ENCODE measurements around the gene MYO18B.

Gene MYO18B

GRCh38 chr22:25955323-25955722 is 213.3 kb downstream of the MYO18B start:
- Histone ChIP-seq H3K36me3 (replicated peaks in 1 of 2; ENCODE audit: control insufficient read depth in 2 of 2, insufficient read depth in 2 of 2, low read length in 2 of 2) (no peaks in the 10 kb centered on the region), H3K18ac (ENCODE audit: low read length) (peak overlapping the region; percentile 61), H3K27me3 (ENCODE audit: control insufficient read depth in 3 of 3, insufficient read depth in 3 of 3, low read depth in 1 of 3, low read length in 3 of 3) (peaks cover 0 to 7% (median 0%) of the 10 kb centered on the region in 3 experiments), H4K91ac (ENCODE audit: low read depth, low read length, poor library complexity) (no peak overlapping the region), H3K9ac (ENCODE audit: low read depth, low read length, poor library complexity) (no peak overlapping the region), H3K23ac (ENCODE audit: low read depth, low read length, poor library complexity) (no peak overlapping the region), H3K4me2 (ENCODE audit: insufficient read depth, low read length, poor library complexity, severe bottlenecking) (no peak overlapping the region), H2BK5ac (ENCODE audit: low read length) (no peak overlapping the region), H3K79me1 (ENCODE audit: low read depth, low read length) (no peaks in the 10 kb centered on the region), H2BK120ac (ENCODE audit: low read depth, low read length) (no peak overlapping the region), H2BK12ac (ENCODE audit: low read length) (no peak overlapping the region), H4K8ac (ENCODE audit: low read depth, low read length) (no peak overlapping the region), H3K9me3 (replicated peaks in 1 of 2; ENCODE audit: control insufficient read depth in 2 of 2, insufficient read depth in 1 of 2, low read depth in 1 of 2, low read length in 2 of 2) (no peaks in the 10 kb centered on the region), H3K14ac (ENCODE audit: low read length) (no peak overlapping the region), H2AFZ (ENCODE audit: low read length) (no peak overlapping the region), H3K4ac (ENCODE audit: low read length) (no peak overlapping the region), H2BK15ac (ENCODE audit: low read length) (no peak overlapping the region), H2AK5ac (ENCODE audit: low read depth, low read length) (no peak overlapping the region), H3K27ac (replicated peaks; ENCODE audit: low read length) (no peak overlapping the region), H3K4me3 (ENCODE audit: low read length in 2 of 2) (no peak overlapping the region), H3K4me1 (ENCODE audit: control insufficient read depth in 2 of 2, insufficient read depth in 1 of 2, low read depth in 1 of 2, low read length in 2 of 2) (peaks cover 0 to 3% of the 10 kb centered on the region in 2 donors)
- no peak for DNase-seq (ENCODE audit: low spot score)
- WGBS, 2 donors (ENCODE audit: extremely low coverage in 2 of 2, insufficient read length in 2 of 2, insufficient replicate concordance in 1 of 2) = no CpG with 5 or more reads among the region's 9 CpGs

GRCh38 chr22:25956801-25957200 is 214.8 kb downstream of the MYO18B start:
- Histone ChIP-seq H2AK5ac (ENCODE audit: low read depth, low read length) (no peak overlapping the region), H2AFZ (ENCODE audit: low read length) (no peak overlapping the region), H3K4me2 (ENCODE audit: insufficient read depth, low read length, poor library complexity, severe bottlenecking) (no peak overlapping the region), H2BK120ac (ENCODE audit: low read depth, low read length) (no peak overlapping the region), H3K9ac (ENCODE audit: low read depth, low read length, poor library complexity) (no peak overlapping the region), H3K4ac (ENCODE audit: low read length) (no peak overlapping the region), H2BK15ac (ENCODE audit: low read length) (no peak overlapping the region), H3K18ac (ENCODE audit: low read length) (no peak overlapping the region), H3K14ac (ENCODE audit: low read length) (no peak overlapping the region), H3K4me3 (ENCODE audit: low read length in 2 of 2) (no peak overlapping the region), H3K79me1 (ENCODE audit: low read depth, low read length) (no peaks in the 10 kb centered on the region), H4K8ac (ENCODE audit: low read depth, low read length) (no peak overlapping the region), H3K27ac (replicated peaks; ENCODE audit: low read length) (no peak overlapping the region), H3K9me3 (replicated peaks in 1 of 2; ENCODE audit: control insufficient read depth in 2 of 2, insufficient read depth in 1 of 2, low read depth in 1 of 2, low read length in 2 of 2) (no peaks in the 10 kb centered on the region), H2BK5ac (ENCODE audit: low read length) (no peak overlapping the region), H3K23ac (ENCODE audit: low read depth, low read length, poor library complexity) (no peak overlapping the region), H3K27me3 (ENCODE audit: control insufficient read depth in 3 of 3, insufficient read depth in 3 of 3, low read depth in 1 of 3, low read length in 3 of 3) (peaks cover 0 to 13% (median 0%) of the 10 kb centered on the region in 3 experiments), H2BK12ac (ENCODE audit: low read length) (no peak overlapping the region), H3K36me3 (replicated peaks in 1 of 2; ENCODE audit: control insufficient read depth in 2 of 2, insufficient read depth in 2 of 2, low read length in 2 of 2) (no peaks in the 10 kb centered on the region), H3K4me1 (ENCODE audit: control insufficient read depth in 2 of 2, insufficient read depth in 1 of 2, low read depth in 1 of 2, low read length in 2 of 2) (peaks cover 0 to 3% of the 10 kb centered on the region in 2 donors), H4K91ac (ENCODE audit: low read depth, low read length, poor library complexity) (no peak overlapping the region)
- DNase-seq (ENCODE audit: low spot score) = no peak
- no CpG with 5 or more reads among the region's 5 CpGs for WGBS, 2 donors (ENCODE audit: extremely low coverage in 2 of 2, insufficient read length in 2 of 2, insufficient replicate concordance in 1 of 2)

GRCh38 chr22:25959818-25960774 is 218.1 kb downstream of the MYO18B start:
- Histone ChIP-seq H3K23ac (ENCODE audit: low read depth, low read length, poor library complexity) (no peak overlapping the region), H2BK12ac (ENCODE audit: low read length) (no peak overlapping the region), H3K4me1 (ENCODE audit: control insufficient read depth in 2 of 2, insufficient read depth in 1 of 2, low read depth in 1 of 2, low read length in 2 of 2) (no peaks in the 10 kb centered on the region), H4K8ac (ENCODE audit: low read depth, low read length) (no peak overlapping the region), H3K27ac (replicated peaks; ENCODE audit: low read length) (no peak overlapping the region), H2AFZ (ENCODE audit: low read length) (no peak overlapping the region), H3K4me2 (ENCODE audit: insufficient read depth, low read length, poor library complexity, severe bottlenecking) (no peak overlapping the region), H3K9me3 (replicated peaks in 1 of 2; ENCODE audit: control insufficient read depth in 2 of 2, insufficient read depth in 1 of 2, low read depth in 1 of 2, low read length in 2 of 2) (no peaks in the 10 kb centered on the region), H3K4me3 (ENCODE audit: low read length in 2 of 2) (no peak overlapping the region), H2BK120ac (ENCODE audit: low read depth, low read length) (no peak overlapping the region), H3K18ac (ENCODE audit: low read length) (no peak overlapping the region), H3K27me3 (ENCODE audit: control insufficient read depth in 3 of 3, insufficient read depth in 3 of 3, low read depth in 1 of 3, low read length in 3 of 3) (peaks cover 0 to 14% (median 0%) of the 10 kb centered on the region in 3 experiments), H3K14ac (ENCODE audit: low read length) (no peak overlapping the region), H4K91ac (ENCODE audit: low read depth, low read length, poor library complexity) (no peak overlapping the region), H3K79me1 (ENCODE audit: low read depth, low read length) (no peaks in the 10 kb centered on the region), H3K9ac (ENCODE audit: low read depth, low read length, poor library complexity) (no peak overlapping the region), H2AK5ac (ENCODE audit: low read depth, low read length) (no peak overlapping the region), H2BK5ac (ENCODE audit: low read length) (no peak overlapping the region), H3K4ac (ENCODE audit: low read length) (no peak overlapping the region), H3K36me3 (replicated peaks in 1 of 2; ENCODE audit: control insufficient read depth in 2 of 2, insufficient read depth in 2 of 2, low read length in 2 of 2) (no peaks in the 10 kb centered on the region), H2BK15ac (ENCODE audit: low read length) (no peak overlapping the region)
- DNase-seq (ENCODE audit: low spot score) = no peak
- WGBS, 2 donors (ENCODE audit: extremely low coverage in 2 of 2, insufficient read length in 2 of 2, insufficient replicate concordance in 1 of 2) = no CpG with 5 or more reads among the region's 12 CpGs

- no peak overlapping the region for H3K27ac ChIP-seq (replicated peaks; ENCODE audit: low read length)
- no peak overlapping the region for H2BK120ac ChIP-seq (ENCODE audit: low read depth, low read length)
- no peak overlapping the region for H2AFZ ChIP-seq (ENCODE audit: low read length)
- no peaks in the 10 kb centered on the region for H3K4me1 ChIP-seq (ENCODE audit: control insufficient read depth in 2 of 2, insufficient read depth in 1 of 2, low read depth in 1 of 2, low read length in 2 of 2)
- no peaks in the 10 kb centered on the region for H3K36me3 ChIP-seq (replicated peaks in 1 of 2; ENCODE audit: control insufficient read depth in 2 of 2, insufficient read depth in 2 of 2, low read length in 2 of 2)
- H3K18ac ChIP-seq (ENCODE audit: low read length) = no peak overlapping the region
- no peak overlapping the region for H3K4me3 ChIP-seq (ENCODE audit: low read length in 2 of 2)
- DNase-seq (ENCODE audit: low spot score) = no peak
- no CpG with 5 or more reads among the region's 5 CpGs for WGBS, 2 donors (ENCODE audit: extremely low coverage in 2 of 2, insufficient read length in 2 of 2, insufficient replicate concordance in 1 of 2)
- H3K23ac ChIP-seq (ENCODE audit: low read depth, low read length, poor library complexity) = no peak overlapping the region
- H2BK15ac ChIP-seq (ENCODE audit: low read length) = no peak overlapping the region
- H2AK5ac ChIP-seq (ENCODE audit: low read depth, low read length) = no peak overlapping the region
- H3K27me3 ChIP-seq (ENCODE audit: control insufficient read depth in 3 of 3, insufficient read depth in 3 of 3, low read depth in 1 of 3, low read length in 3 of 3) = peaks cover 0 to 23% (median 0%) of the 10 kb centered on the region in 3 experiments
- no peak overlapping the region for H3K9ac ChIP-seq (ENCODE audit: low read depth, low read length, poor library complexity)
- no peak overlapping the region for H2BK5ac ChIP-seq (ENCODE audit: low read length)
- no peak overlapping the region for H4K8ac ChIP-seq (ENCODE audit: low read depth, low read length)
- no peaks in the 10 kb centered on the region for H3K9me3 ChIP-seq (replicated peaks in 1 of 2; ENCODE audit: control insufficient read depth in 2 of 2, insufficient read depth in 1 of 2, low read depth in 1 of 2, low read length in 2 of 2)
- no peaks in the 10 kb centered on the region for H3K79me1 ChIP-seq (ENCODE audit: low read depth, low read length)
- H3K4ac ChIP-seq (ENCODE audit: low read length) = no peak overlapping the region
- no peak overlapping the region for H3K4me2 ChIP-seq (ENCODE audit: insufficient read depth, low read length, poor library complexity, severe bottlenecking)
- H3K14ac ChIP-seq (ENCODE audit: low read length) = no peak overlapping the region
- no peak overlapping the region for H2BK12ac ChIP-seq (ENCODE audit: low read length)
- H4K91ac ChIP-seq (ENCODE audit: low read depth, low read length, poor library complexity) = no peak overlapping the region
Observed at GRCh38 chr22:25961699-25962098, 219.7 kb downstream of the MYO18B start.

Data from neuronal stem cell (in vitro differentiated cells).